Superior temporal gyrus (tissue), 1 donor: ENCODE results near the gene ADAMTS12.
"Not testable (repeated sequence)": the region's sequence is repeated elsewhere in the genome, so short reads cannot be mapped to it uniquely, and the experiment has no call there.

Source experiments
- DNase-seq: peaks from one replicate; pipeline ENCODE4 v3.0.0-alpha.2; 2016; ENCODE audit errors: extremely low spot score

The ADAMTS12 gene

DNA sequence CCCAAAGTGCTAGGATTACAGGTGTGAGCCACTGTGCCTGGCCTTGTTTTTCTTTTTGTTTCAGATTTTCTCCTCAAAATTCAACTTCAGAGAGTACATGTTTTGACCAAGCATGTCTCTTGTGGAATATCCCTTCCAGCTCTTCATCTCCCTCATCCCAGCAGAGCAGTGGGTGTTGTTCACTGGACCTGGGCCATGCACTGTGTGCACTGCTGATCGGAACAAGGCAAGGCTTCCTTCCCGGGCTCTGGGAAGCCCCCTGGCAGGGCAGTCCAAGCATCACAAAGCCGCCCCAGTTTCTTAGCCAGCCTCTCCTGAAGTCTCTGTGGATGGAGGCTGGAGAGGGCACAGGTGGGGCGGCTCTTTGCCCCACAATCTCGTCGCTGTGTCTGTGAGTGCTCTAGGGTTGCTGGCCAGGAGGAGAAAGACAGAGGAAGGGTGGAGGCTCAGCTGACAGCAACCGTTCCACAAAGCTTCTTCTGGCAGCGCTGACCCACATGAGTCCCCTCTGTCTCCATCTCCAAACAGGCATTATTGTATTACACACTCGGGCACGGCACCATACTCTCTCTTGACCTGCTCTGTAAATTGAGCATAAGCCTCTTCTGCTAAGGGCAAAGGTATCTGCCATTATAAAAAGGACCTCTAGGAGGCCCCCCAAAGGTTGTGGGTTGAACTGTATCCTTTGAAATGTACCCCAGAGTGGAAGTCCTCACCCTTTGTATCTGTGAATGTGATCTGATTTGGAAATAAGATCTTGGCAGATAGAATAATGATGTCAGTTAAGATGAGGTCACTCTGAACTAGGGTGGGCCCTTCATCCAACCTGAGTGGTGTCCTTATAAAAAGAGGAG, 361.4 kb downstream of the ADAMTS12 start:
- no peak for DNase-seq

DNA sequence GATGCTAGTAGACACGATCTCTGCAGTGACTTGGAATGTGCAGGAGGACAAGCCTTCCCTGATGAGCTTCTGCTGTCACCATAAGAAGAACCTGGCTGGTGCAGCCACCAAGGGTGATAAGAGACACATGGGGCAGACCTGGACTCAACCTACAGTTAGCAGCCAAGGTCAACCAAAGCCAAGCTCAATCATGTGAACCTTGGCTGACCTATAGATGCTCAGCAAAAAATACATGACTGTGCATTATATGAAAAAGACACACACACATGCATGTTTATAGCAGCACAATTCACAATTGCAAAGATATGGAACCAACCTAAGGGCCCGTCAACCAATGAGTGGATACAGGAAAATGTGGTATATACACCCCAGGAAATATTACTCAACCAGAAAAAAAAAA, 364.1 kb downstream of the ADAMTS12 start:
- no peak for DNase-seq

- DNase-seq = no peak
Measured at GRCh38 chr5:33526755-33527154, 365.0 kb downstream of the ADAMTS12 start.

DNA sequence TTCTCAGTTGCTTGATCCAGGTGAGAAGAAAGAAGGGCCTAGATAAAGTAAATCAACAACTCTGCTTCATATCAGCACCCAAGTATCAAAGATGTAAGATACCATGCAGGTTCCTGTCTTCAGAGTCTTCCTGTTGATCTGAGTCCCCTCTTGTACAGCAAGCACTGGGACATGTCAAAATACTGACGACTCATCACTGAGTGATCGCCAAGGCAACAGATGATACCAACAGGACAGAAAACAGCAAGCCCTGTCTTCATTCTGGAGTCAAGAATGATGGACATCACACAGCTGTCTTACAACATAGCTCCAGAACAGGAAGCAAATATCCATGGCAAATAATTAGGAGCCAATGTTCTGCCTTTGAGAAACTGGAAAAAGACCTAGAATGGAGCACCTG, 367.3 kb downstream of the ADAMTS12 start:
- no peak for DNase-seq

- no peak for DNase-seq
Measured at GRCh38 chr5:33523208-33523771, 368.5 kb downstream of the ADAMTS12 start.

DNA sequence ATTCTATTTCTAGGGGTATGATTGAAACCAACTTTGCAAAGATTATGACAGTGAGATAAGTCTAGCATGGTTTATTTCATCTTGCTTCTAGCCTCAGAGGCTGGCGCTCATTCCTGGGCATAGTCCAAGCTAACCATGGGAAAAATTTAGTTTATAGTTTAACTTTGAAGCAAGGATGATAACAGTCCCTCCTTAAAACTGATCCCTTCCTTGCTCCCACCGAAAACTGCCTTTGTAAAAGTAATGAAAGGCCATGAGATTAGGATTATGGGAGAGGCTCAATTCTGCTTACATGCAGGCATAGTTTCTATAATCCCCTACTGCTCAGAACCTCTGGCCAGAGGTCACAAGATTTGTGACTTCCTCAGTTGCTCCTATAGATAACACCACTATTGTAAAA, 375.4 kb downstream of the ADAMTS12 start:
- no peak for DNase-seq

DNA sequence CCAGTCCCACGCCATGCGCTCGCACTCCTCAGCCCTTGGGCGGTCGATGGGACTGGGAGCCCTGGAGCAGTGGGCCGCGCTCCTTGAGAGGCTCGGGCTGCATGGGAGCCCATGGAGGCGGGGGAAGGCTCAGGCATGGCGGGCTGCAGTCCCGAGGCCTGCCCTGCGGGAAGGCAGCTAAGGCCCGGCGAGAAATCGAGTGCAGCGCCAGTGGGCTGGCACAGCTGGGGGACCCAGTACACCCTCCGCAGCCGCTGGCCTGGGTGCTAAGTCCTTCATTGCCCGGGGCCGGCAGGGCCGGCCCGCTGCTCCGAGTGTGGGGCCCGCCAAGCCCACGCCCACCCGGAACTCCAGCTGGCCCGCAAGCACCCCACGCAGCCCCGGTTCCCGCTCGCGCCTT, 376.4 kb downstream of the ADAMTS12 start:
- DNase-seq = not testable (repeated sequence)

- no peak for DNase-seq
Measured at GRCh38 chr5:33513462-33514185, 378.2 kb downstream of the ADAMTS12 start.

GRCh38 chr5:33509036-33509435, 382.8 kb downstream of the ADAMTS12 start:
- DNase-seq = no peak

- no peak for DNase-seq
Measured at GRCh38 chr5:33507426-33507825, 384.4 kb downstream of the ADAMTS12 start.

GRCh38 chr5:33504570-33504969, 387.2 kb downstream of the ADAMTS12 start:
- DNase-seq = no peak

- no peak for DNase-seq
Measured at GRCh38 chr5:33501899-33502298, 389.9 kb downstream of the ADAMTS12 start.

DNA sequence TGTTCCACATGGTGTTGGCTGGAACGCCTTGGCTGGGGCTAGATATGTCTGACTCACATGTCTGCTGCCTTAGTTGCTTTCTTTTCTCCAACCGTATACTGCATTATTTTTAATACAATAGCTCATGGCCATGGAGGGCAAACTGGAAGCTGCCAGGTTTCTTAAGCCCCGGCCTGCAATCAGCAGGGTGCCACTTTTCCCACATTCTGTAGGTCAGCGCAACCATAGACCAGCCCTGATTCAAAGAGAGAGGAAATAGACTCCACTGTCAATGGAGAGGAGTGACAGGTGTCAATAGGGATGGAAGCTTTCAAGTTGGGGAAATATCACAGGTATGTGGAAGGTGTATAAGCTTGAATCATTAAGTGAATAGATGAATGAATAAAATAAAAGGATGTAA, 390.5 kb downstream of the ADAMTS12 start:
- no peak for DNase-seq

DNA sequence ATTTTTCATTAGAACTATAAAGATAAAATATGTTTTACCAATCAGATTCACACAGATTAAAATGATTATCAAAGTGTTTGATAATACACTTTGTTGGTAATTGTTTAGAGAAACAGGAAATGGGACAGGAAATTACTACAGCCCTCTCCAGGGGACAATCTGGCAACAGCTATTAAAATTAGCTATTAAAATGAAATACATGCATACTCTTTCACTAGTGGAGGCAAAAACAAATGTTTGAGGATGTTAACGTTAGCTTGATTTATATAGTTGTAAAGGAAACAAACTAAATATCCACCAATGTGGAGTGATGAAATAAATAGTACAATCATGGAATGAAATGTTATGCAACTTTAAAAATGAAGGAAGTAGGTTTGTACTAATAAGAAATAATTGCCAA, 397.3 kb downstream of the ADAMTS12 start:
- DNase-seq = no peak

DNA sequence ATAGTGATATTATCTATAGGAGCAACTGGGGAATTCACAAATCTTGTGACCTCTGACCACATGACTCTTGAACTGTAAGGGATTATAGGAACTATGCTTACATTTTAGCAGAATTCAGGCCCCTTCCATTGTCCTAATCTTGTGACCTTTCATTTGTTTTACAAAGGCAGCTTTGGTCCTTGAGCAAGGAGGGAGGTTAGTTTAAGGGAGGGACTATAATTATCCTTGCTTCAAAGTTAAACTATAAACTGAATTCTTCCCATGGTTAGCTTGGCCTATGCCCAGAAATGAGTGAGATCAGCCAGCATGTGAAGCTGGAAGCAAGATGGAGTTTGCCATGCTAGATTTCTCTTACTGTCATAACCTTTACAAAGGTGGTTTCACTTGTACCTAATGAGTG, 399.8 kb downstream of the ADAMTS12 start:
- DNase-seq = no peak

GRCh38 chr5:33490071-33490665, 401.6 kb downstream of the ADAMTS12 start:
- DNase-seq = no peak

GRCh38 chr5:33489481-33490067, 402.2 kb downstream of the ADAMTS12 start:
- DNase-seq = no peak

DNA sequence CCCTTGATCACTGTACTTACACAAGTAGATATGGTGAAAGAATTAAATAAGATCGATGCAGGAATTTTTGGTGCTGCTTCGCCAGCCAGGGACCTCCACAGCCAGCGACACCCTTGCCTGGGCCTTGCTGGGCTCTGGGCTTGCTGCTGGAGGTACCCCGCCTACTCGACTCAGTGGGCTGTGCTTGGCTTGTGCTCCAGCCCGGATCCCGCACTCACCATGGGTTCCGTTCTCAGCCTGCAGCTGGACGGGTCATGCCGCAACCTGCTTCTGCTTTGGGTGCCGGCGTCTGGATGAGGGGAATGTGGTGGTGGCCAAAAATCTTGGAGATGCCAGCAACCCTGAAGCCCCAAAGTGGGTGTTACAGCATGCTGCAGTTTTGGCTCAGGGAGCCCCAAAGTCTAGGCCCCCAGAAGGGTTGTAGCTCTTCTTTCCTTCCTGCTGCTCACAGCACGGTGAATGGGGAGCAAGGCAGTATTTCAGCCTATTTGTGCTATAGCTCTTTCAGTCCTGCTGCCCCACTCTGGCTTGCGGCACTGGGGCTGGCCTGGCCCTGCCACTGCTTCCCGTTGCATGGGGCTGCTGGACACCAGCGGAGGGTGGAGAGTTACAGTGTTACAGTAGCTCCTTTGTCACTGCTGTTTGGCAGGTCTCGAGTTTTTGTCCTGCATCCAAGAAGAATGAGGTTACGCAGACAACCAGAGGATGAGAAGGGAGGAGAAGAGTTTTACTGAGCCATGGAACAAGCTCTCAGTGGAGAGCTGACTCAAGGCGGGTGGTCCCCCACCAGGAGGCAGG, 403.0 kb downstream of the ADAMTS12 start:
- DNase-seq = no peak

- DNase-seq = no peak
Measured at GRCh38 chr5:33487236-33487635, 404.6 kb downstream of the ADAMTS12 start.

- no peak for DNase-seq
Measured at GRCh38 chr5:33482335-33482734, 409.5 kb downstream of the ADAMTS12 start.

DNA sequence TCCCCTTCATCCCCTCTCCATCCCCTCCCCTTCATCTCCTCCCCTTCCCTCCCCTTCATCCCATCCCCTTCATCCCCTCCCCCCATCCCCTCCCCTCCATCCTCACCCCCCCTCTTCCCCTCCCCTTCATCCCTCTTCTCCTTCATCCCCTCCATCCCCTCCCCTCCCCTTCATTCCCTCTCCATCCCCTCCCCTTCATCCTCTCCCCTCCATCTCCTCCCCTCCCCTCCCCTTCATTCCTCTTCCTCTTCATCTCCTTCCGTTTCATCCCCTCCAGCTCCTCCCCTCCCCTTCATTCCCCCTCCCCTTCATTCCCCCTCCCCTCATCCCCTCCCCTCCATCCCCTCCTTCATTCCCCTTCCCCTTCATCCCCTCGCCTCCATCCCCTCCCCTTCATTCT, 410.9 kb downstream of the ADAMTS12 start:
- DNase-seq = no peak
